Lung (tissue), 12 donors: ENCODE measurements around the gene TESMIN. TPM values are rescaled to one million over a fixed set of nuclear protein-coding genes. Genes with fewer than 3 reads are reported as not detected.

Experiments
- ATAC-seq: fragments of 200-7000 bp; cut with Tn5 transposase; one replicate; pipeline ENCODE4 v1.9.1; 2020; ENCODE audit warnings: moderate number of reproducible peaks; ENCODE audit not compliant: insufficient read depth, low FRiP score
- DNase-seq, 3 donors: peaks; one replicate each; pipeline ENCODE4 v3.0.0-alpha.2; 2013 to 2017
- H3K27ac ChIP-seq, 2 donors: one replicate each; pipeline ENCODE4 v1.5.1; 2013; ENCODE audit warnings: mild to moderate bottlenecking in 2 of 2, moderate library complexity in 2 of 2, control low read depth in 1 of 2, inconsistent platforms in 1 of 2, low read depth in 1 of 2, low read length in 1 of 2
- H3K27me3 ChIP-seq, 3 donors: one replicate each; pipeline ENCODE4 v1.5.1; 2013; ENCODE audit warnings: low read length in 2 of 3; ENCODE audit not compliant: control insufficient read depth in 3 of 3, insufficient read depth in 3 of 3
- H3K36me3 ChIP-seq, 4 donors: one replicate each; pipeline ENCODE4 v1.5.1; 2013; ENCODE audit warnings: low read length in 4 of 4, mild to moderate bottlenecking in 1 of 4, moderate library complexity in 1 of 4; ENCODE audit not compliant: control insufficient read depth in 4 of 4, insufficient read depth in 4 of 4
- H3K4me1 ChIP-seq, 5 donors: one replicate each; pipeline ENCODE4 v1.5.1; 2013; ENCODE audit warnings: low read length in 5 of 5, mild to moderate bottlenecking in 2 of 5, moderate library complexity in 1 of 5; ENCODE audit not compliant: control insufficient read depth in 5 of 5, insufficient read depth in 5 of 5
- H3K4me3 ChIP-seq: one replicate; pipeline ENCODE4 v1.5.1; 2013; ENCODE audit warnings: mild to moderate bottlenecking, control low read depth, moderate library complexity
- H3K9ac ChIP-seq, 2 donors: one replicate each; pipeline ENCODE4 v1.5.1; 2013; ENCODE audit warnings: low read length in 2 of 2, control low read depth in 1 of 2; ENCODE audit not compliant: insufficient read depth in 1 of 2
- H3K9me3 ChIP-seq, 4 donors: one replicate each; pipeline ENCODE4 v1.5.1; 2013; ENCODE audit warnings: low read length in 3 of 4, mild to moderate bottlenecking in 1 of 4, moderate library complexity in 1 of 4; ENCODE audit not compliant: control insufficient read depth in 4 of 4, insufficient read depth in 3 of 4
- CTCF ChIP-seq: IDR thresholded peaks from 2 replicates; pipeline ENCODE4 v1.5.1; 2012; ENCODE audit warnings: mild to moderate bottlenecking; ENCODE audit errors: control extremely low read depth, extremely low read depth
- WGBS, 2 donors: extraction: QIAGEN DNeasy Blood & Tissue Kit; methylation state at CpG; one replicate each; pipeline ENCODE4 v1.1.7; 2013; 5-methylcytosine and 5-hydroxymethylcytosine counted together
- polyA plus RNA-seq, 2 donors: library from polyadenylated mRNA; stranded (reverse); fragments of 200-250 nt; gene quantifications; one replicate each; pipeline ENCODE4 v1.2.1, GENCODE V29; 2013
- total RNA-seq, 2 donors: library from RNA; depleted of rRNA in 1 of 2; stranded (reverse); fragments of >200 nt in 1 of 2; gene quantifications; one replicate each; pipeline ENCODE4 v1.2.1, GENCODE V29; 2014 to 2021
- donor health status: control.
- donor health status: control.
- donor health status: Bipolar disorder and iron deficiency.
- donor health status: healthy.
- donor health status: DM: yes; HTN: yes; CAD: no.

The TESMIN gene
- total and polyA plus RNA-seq, 4 donors: 0.55 to 6.7 (median 1.8) TPM

DNA sequence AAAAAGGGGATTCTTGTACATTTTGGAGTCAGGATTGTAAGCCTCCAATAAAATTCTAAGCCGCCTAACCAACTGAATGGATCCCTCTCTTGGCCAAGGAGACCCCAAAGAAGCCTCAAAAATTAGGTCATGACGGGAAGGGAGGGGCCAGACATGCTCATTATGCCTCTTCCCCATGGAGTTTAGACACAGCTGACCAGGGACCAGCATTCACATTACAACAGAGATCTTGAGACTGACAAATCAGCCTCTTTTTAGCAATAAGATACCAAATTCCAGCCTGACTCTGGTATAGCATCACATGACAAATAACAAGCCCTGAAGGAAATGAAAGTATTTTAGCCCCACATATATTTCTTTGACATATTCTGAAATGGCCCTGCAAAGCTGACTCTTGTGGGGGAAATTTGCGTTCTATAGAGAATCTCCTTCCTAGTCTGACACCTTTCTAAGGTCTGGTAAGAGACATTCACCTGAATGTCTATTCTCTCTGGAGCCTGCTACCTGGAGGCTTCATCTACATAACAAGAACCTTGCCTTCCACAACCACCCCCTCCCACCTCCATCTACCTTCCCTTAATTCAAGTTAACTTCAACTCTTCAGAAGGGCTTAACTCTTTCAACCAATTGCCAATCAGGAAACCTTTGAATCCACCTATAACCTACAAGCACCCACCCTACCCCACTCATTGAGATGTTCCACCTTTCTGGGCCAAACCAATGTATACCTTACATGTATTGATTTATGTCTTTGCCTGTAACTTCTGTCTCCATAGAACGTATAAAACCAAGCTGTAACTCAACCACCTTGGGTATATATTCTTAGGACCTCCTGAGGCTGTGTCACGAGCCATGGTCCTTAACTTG lies 56.7 kb downstream of the TESMIN start:
- no peak overlapping the region for H3K27ac ChIP-seq
- no peaks in the 10 kb centered on the region for H3K4me1 ChIP-seq
- H3K27me3 ChIP-seq: peaks cover 0 to 17% (median 0%) of the 10 kb centered on the region in 3 donors
- no peak for TF ChIP-seq CTCF
- H3K9ac ChIP-seq: no peak overlapping the region
- H3K36me3 ChIP-seq: no peaks in the 10 kb centered on the region
- ATAC-seq: no peak
- no peak overlapping the region for H3K4me3 ChIP-seq
- H3K9me3 ChIP-seq: peaks cover 0 to 7% (median 3%) of the 10 kb centered on the region in 4 donors
- WGBS, 2 donors: 85 to 95% methylated on average over 5 of the region's 5 CpGs
- no peak for DNase-seq

- no peak for ATAC-seq
- peaks cover 0 to 28% (median 0%) of the 10 kb centered on the region in 3 donors for H3K27me3 ChIP-seq
- no peak overlapping the region for H3K4me3 ChIP-seq
- peaks cover 0 to 7% (median 2%) of the 10 kb centered on the region in 4 donors for H3K9me3 ChIP-seq
- no peaks in the 10 kb centered on the region for H3K36me3 ChIP-seq
- H3K27ac ChIP-seq: no peak overlapping the region
- DNase-seq: no peak
- no peak overlapping the region for H3K9ac ChIP-seq
- 89 to 94% methylated on average over 10 of the region's 10 CpGs for WGBS, 2 donors
- no peak for TF ChIP-seq CTCF
- no peaks in the 10 kb centered on the region for H3K4me1 ChIP-seq
Observed at GRCh38 chr11:68693484-68693882, 57.8 kb downstream of the TESMIN start.

DNA sequence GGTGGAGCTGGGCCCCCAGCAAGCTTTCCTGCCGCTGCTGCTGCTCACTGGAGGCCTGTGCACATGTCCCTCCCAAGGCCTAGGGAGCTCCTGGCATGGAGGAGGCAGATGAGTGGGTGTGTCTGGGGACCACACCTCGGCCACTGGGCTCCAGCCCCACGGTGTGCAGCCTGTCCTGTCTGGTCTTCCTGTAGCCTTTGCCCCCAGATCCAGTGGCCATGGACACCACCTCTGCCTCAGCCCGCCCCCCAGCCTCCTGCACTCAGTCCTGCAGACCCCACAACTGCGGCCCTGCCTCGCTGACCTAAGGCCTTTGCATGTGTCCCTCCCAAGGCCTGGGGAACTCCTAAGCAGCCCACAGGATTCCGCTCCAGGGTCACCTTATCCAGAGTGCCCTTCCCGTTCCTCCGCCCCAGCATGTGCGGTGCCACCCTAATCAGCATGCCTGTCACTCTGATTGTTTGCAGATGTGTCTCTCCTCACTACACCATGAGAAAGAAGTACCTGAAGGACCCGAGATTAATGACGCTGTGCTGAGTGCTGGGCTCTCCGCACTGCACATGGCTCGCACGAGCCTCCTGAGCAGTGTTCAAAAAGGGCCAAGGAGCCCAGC lies 58.3 kb downstream of the TESMIN start:
- DNase-seq: no peak
- no peak overlapping the region for H3K4me3 ChIP-seq
- WGBS, 2 donors: 84 to 85% methylated on average over 14 to 15 of the region's 15 CpGs
- H3K27me3 ChIP-seq: peaks cover 0 to 29% (median 0%) of the 10 kb centered on the region in 3 donors
- H3K27ac ChIP-seq: no peak overlapping the region
- H3K9ac ChIP-seq: no peak overlapping the region
- peaks cover 0 to 7% (median 2%) of the 10 kb centered on the region in 4 donors for H3K9me3 ChIP-seq
- H3K36me3 ChIP-seq: no peaks in the 10 kb centered on the region
- no peaks in the 10 kb centered on the region for H3K4me1 ChIP-seq
- ATAC-seq: no peak
- TF ChIP-seq CTCF: no peak
